GM19035 (cell line): ENCODE data around the gene WDR74.
A peak's percentile ranks its signal among the peaks of the same experiment; 100 is the strongest.
"Not testable (repeated sequence)": the region's sequence is repeated elsewhere in the genome, so short reads cannot be mapped to it uniquely, and the experiment has no call there.

Experiments
- ATAC-seq: cut with Tn5 transposase; IDR thresholded peaks from one replicate; pipeline ENCODE4 v1.9.1; 2021; ENCODE audit not compliant: unreplicated experiment

Gene WDR74

DNA sequence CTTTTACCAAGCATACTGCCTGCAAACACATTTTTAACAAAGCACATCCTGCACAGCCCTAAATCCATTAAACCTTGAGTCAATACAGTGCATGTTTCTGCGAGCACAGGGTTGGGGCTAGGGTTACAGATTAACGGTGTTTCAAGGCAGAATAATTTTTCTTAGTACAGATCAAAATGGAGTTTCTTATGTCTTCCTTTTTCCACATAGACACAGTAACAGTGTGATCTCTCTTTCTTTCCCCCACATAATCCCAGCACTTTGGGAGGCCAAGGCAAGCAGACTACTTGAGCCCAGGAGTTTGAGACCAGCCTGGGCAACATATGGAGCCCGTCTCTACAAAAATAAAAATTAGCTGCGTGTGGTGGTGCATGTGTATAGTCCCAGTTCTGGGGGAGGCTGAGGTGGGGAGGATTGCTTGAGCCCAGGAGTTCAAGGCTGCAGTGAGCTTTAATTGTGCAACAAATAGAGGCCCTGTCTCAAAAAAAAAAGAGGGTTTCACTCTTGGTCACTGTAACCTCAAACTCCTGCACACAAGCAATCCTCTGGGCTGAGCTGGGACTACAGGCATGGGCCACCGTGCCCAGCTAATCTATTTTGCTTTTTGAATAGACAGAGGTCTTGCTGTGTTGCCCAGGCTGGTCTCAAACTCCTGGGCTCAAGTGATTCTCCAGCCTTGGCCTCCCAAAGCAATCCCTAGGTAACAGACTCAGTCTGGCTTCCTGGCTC lies 21.6 kb upstream of the WDR74 start:
- no peak for ATAC-seq

DNA sequence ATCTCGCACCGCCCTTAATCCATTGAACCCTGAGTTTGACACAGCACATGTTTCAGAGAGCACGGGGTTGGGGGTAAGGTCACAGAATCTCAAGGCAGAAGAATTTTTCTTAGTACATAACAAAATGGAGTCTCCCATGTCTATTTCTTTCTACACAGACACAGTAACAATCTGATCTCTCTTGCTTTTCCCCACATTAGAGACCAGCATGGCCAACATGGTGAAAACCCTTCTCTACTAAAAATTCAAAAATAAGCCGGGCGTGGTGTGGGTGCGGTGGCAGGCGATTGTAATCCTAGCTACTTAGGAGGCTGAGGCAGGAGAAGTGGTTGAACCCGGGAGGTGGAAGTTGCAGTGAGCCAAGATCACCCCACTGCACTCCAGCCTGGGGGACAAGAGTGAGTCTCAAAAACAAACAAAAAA lies 19.9 kb upstream of the WDR74 start:
- ATAC-seq: not testable (repeated sequence)

DNA sequence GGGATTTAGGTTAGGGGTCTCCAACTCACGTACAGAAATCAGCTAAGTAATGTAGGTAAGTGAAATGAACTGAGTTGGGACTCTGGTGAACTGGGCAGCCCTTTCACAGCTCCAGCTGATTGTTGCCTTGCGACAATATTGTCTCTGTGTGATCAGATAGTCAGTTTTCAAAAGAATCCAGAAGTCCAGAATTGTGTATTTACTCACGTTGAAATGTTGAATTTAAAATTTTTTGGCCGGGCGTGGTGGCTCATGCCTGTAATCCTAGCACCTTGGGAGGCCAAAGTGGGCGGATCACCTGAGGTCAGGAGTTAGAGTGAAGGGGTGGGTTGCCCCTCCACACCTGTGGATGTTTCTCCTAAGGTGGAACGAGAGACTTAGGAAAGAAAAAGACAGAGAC lies 18.8 kb upstream of the WDR74 start:
- no peak for ATAC-seq

DNA sequence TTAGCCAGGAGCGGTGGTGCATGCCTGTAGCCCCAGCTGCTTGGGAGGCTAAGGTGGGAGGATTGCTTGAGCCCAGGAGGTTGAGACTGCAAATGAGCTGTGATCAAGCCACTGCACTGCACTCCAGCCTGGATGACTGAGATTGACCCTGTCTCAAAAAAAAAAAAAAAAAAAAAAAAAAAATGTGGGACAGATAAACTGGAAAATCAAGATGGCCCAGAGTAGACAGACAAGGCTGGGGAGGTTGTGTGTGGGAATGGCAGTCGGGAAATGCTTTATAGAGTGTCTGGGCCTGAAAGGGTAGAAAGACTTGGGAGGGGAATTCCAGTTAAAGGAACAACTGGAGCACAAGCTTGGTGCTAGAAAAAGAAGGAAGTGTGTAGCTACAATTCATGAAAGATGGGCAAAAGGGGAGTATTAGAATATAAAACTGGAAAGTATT lies 18.2 kb upstream of the WDR74 start:
- no peak for ATAC-seq

DNA sequence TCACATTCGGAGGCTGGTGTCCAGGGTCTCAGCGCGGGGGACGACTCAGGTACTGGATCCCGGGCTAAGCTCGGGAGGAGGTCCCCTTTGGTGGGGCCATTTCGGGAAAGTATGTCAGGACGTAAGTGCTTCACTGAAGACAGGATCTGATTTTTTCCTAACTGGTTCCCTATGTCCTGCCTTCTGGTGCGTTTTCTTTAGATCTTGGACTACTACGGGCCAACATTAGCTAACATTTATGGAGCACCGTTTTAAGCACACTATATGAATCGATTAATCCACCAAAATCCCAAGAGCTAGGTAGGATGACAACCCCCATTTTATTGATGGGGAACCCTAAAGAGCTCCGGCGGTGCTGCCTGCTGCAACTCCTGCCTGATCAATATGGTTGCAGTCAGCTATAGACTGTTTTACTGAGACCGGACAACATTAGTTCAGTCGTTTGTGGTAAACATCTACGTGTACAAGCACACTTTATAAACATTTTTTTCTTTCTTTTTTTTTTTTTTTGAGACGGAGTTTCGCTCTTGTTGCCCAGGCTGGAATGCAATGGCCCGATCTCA lies 17.0 kb upstream of the WDR74 start:
- no peak for ATAC-seq

DNA sequence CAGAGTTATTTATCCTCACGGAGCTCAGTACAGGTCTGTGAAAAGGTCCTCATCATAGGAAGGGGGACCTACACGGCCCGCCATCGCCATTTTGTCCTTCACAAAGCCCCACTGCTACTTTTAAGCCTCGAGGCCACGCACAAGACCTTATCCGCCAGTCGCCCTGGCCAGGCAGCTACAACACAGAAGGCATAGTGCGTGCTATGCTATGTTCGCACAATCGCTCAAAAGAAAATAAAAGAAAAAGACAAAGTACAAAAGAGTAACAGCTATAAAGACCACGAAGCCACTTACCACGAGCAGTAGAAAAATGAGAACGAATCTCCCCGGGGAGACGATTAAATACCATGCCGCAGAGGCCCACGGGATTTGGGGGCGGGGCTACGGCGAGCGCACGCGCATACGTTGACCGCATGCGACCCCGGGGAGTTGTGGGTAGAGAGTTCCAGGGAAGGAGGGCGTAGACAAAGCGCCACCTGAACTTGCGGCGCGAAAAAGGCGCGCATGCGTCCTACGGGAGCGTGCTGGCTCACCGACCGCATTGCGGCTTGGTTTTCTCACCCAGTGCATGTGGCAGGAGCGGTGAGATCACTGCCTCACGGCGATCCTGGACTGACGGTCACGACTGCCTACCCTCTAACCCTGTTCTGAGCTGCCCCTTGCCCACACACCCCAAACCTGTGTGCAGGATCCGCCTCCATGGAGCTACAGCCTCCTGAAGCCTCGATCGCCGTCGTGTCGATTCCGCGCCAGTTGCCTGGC lies 16.4 kb upstream of the WDR74 start:
- peak; percentile 86 for ATAC-seq

DNA sequence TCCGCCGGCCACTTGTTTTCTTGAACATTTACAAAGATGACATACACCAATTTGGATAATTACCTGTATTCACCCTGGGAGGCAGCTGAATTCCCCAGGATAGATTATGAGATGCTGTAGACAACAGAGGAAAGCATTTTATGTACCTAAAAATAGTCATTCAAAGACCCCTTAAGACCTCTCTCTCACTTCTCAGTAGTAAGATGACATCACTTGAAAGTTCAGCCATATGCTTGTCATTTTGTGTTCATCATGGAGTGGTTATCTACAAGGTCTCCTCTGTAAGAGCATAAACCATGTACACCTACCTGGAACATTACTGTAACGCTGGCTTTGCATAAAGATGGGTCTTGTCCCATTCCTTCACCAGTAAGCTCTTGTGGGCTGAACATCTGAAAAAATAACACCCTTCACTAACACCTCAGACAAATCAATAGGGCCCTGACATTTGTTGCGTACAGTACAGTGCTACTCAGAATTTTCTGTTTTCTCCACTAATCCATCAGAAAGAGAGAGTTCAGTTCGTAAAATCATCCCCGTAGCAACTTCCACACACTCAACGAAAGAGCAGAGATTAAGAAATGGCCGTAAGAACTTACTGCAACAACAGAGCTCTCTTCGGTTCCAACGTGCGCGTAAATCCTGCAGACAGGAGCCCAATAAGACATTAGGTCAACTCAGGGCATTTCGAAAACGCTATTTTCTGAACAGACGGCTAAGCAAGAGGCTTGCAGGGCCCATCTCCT lies 15.6 kb upstream of the WDR74 start:
- no peak for ATAC-seq

DNA sequence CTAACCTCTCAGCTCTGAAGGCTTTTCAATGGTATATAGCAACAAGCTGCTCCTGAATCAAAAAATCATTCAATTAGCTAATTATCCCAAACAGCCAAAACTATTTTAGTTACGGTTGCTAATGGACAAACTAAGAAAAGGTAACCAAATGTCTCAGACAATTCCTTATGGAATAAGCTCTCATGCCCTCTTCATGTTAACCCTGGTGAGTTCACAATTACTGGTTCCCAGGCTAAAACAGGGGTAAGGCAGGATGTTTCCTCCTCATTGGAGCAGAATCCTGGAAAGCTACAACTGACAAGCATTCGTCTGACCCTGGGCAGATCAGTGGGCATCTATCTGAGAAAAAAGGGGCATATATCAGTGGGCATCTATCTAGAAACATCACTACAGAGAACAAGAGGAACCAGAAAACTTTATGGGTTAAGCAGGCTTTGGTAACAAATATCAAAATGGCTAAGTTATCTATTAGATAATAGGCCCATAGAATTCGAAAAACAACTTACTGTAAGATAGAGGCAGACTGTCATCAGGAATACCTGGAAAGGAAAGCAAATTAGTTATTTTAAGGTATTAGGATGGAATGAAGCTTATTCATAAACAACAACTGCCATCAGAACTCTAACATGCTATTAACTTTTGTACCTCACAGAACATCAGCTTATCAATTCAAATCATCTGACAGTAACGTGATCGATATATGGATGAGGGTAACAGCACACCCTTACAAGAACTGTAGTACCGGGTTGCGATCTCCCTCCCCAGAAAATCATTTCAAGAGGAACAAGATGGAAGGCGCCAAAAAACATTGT lies 14.8 kb upstream of the WDR74 start:
- no peak for ATAC-seq

DNA sequence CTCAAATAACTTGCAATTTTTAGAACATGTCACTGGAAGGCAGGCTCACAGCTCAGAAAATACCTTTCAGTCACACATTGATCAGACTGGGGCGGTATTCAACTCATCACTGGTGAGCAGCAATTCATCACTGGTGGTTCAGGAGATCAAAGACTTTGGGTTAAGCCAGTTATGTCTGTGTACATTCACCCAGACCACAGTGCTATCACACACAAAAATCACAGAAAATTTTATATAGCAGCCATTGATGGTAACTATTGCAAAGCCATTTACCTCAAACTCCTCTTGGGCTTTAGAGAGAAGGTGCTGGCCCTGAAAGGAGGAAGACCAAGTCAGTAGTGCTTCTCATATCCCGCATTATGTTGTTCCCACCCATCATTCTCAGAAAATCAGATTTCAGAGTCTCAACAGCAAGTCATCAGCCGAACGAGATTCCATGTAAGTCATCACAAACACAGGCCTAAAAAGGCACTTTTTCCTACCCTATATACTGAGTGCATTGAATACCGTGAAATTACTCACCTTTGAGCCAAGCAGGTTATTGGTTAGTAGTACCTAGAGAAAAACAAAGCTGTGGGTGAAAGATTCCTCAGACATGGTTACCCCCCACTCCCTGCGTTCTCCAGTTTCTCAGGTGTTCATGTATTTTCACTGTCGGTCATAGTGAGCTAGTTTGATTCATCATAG lies 14.0 kb upstream of the WDR74 start:
- ATAC-seq: no peak

DNA sequence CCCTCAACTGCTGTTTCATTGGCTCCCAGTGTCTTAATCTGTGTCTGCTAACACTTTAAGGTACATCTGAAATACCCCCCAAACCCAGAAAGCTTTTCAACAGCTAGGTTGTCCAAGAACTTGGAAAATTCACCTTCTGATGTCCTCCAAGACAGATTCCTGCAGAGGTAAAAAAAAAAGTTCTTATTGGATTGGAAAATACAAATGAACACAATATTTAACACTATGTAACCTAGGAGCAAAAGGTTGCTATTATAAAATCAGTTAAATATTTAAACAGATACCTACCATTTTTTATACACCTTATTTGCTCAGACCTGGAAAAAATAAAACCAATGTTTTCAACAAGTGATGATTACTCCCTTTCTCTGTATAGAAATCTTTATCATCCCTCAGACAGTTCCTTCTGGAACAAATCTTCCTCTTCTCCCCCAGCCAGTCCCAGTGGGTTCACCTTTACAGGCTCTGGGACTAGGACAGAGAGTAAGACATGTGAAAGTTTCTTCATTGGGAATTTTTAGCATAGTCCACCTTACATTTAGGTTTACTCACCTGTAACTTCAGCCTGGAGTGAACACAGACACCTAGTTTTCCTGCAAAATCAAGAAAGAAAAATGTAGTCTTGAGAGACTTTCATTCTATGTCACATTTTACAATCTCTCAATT lies 13.3 kb upstream of the WDR74 start:
- no peak for ATAC-seq

DNA sequence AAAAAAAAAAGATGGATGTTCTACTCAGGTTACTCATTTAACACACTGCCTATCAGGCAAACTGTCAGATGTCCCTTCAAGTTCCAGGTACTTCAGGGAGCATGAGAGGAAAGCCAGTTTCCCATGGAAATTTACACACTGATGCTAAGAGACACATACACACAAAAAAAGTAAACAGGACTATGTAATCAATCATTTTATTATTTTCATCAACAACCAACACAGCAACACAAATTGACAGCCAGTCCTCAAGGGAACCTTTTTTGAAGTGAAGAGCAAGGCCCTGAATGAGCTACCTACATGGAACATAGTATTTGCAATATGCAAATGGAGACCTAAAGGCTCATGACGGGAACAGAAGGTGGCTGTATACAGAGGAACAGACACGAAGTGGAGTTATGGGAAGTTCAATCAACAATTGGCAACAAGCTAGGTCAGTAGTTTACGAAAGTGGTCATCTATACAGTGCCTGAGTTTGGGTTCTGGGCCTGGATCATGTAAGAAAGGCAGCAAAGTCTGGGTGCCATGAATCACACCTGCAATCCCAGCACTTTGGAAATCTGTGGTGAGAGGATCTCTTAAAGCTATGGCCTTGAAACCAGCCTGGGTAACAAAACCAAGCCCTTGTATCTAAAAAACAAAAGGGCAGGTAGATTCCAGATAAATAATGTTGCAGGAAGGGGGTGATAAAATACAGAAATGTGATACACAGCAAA lies 12.6 kb upstream of the WDR74 start:
- no peak for ATAC-seq

DNA sequence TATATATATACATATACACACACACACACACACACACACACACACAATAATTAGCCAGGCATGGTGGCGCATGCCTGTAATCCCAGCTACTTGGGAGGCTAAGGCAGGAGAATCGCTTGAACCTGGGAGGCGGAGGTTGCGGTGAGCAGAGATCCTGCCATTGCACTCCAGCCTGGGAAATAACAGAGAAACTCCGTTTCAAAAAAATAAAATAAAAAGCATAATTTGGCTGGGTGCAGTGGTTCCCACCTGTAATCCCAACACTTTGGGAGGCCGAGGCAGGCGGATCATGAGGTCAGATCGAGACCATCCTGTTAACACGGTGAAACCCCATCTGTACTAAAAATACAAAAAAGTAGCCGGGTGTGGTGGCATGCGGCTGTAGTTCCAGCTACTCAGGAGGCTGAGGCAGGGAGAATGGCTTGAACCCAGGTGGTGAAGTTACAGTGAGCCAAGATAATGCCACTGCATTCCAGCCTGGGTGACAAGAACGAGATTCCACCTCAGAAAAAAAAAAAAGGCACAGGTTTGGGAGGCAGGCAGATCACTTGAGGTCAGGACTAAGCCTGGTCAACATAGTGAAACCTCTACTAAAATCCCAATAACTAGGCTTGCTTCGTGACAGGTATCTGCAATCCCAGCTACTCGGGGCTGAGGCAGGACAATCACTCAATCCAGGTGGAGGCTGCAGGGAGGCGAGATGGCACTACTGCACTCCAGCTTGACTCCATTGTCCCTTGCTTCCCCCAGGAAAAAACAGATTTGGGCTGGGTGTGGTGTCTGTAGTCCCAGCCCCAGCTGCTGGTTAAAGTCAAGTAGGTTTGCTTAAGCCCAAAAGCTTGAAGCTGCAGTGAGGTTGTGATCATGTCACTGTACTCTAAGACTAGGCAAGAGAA lies 11.8 kb upstream of the WDR74 start:
- ATAC-seq: no peak

DNA sequence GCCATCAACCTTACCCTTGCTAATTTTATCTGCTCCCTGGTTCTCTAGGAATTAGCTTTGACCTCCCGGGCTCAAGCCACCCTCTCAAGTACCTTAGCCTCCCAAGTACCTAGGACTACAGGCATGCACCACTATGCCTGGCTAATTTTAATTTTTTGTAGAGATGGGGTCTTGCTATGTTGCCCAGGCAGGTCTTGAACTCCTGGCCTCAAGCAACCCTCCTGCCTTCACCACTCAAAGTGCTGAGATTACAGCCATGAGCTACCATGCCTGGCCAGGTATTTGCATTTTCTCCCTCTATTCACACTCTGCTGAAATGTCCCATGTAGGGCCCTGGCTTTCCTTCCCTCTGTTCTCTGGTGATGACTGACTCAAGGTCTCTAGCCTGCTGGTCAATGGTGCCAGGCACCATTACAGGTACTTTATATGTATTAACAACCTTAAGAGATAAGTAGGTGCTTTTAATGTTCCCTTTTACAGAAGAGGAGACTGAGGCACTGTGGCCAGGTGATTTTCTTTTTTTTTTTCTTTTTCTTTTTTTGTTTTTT lies 8.5 kb upstream of the WDR74 start:
- ATAC-seq: no peak

DNA sequence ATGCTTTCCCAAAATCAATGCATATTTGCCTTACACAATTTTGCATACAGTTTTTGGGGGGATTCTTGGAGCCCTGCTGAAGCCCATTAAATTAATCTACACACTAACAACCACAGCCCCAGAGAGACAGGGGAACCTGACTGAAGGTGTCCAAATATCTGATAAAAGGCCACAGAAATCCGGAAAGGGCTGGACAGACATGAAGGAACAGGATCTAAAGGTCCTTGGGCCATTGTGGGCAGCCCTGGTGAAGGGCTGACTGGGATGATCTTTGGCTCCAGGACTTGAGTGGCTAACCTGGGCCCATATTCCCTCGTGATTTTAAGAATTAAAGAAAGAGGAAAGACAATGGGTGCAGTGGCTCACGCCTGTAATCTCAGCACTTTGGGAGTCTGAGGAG lies 6.8 kb upstream of the WDR74 start:
- ATAC-seq: no peak

DNA sequence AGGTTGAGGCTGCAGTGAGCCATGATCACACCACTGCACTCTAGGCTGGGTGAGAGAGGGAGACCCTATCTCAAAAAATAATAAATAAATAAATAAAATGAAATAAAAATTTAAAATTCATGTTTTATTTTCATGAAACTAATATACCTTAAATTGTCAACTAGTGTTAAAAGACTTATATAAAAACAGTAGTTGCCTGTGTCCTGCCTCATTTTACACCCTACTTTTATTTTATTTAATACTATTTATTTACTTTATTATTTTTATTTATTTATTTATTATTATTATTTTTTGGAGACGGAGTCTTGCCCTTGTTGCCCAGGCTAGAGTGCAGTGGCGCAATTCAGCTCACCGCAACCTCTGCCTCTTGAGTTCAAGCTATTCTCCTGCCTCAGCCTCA lies 4.8 kb upstream of the WDR74 start:
- ATAC-seq: no peak

DNA sequence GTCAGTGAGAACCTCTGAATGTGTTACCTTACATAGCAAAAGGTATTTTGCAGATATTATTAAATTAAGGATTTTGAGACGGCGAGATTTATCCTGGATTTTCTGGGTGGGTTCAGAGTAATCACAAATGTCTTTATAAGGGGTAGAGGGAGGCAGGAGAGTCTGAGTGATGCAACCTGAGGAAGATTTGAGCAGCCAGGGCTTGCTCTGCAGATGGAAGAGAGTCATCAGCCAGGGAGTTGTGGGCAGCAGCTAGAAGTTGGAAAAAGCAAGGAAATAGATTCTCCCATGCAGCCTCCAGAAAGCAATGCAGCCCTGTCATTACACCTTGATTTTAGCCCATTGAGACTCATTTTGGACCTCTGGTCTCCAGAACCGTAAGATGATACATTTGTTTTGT lies 4.1 kb upstream of the WDR74 start:
- ATAC-seq: no peak

DNA sequence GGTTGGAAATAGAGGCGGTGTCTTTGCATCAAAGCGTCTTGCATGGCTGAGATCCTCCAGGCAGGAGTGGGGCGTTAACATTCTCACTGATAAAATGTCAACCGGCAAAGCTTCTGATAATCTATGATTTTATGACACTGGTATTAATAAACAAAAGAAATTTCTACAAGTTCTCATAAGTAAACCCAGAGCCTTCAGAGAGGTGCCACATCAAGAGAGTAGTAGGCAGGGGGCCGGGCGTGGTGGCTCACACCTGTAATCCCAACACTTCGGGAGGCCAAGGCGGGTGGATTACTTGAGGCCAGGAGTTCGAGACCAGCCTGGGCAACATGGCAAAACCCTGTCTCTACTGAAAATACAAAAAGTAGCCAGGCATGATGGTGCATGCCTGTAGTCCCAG lies 3.5 kb upstream of the WDR74 start:
- ATAC-seq: not testable (repeated sequence)
